Heart left ventricle (tissue), 16 donors: Measurements from ENCODE around the gene PDE1A. TPM values are rescaled to one million over a fixed set of nuclear protein-coding genes. Genes with fewer than 3 reads are reported as not detected.
A peak's percentile ranks its signal among the peaks of the same experiment; 100 is the strongest.

ENCODE experiments used
- ATAC-seq, 4 donors: fragments of 200-7000 bp; cut with Tn5 transposase; one replicate each; pipeline ENCODE4 v1.9.1; 2020 to 2022; ENCODE audit warnings: moderate library complexity in 4 of 4, mild to moderate bottlenecking in 3 of 4, moderate number of reproducible peaks in 1 of 4
- DNase-seq, 5 donors: peaks; one replicate each; pipeline ENCODE4 v3.0.0-alpha.2; 2020
- H3K27ac ChIP-seq, 12 donors: fragments of 200-600 bp; sonication (generic) in 4 of 12; one replicate each; pipeline versions ENCODE4 v1.5.0 to v1.8.0; 2016 to 2022; ENCODE audit warnings: mild to moderate bottlenecking in 2 of 12
- H3K27me3 ChIP-seq, 9 donors: fragments of 200-600 bp; sonication (generic) in 2 of 9; one replicate each; pipeline versions ENCODE4 v1.5.1 to v1.8.0; 2016 to 2022; ENCODE audit warnings: mild to moderate bottlenecking in 3 of 9
- H3K36me3 ChIP-seq, 9 donors: fragments of 200-600 bp; sonication (generic) in 2 of 9; one replicate each; pipeline versions ENCODE4 v1.5.0 to v1.8.0; 2018 to 2022; ENCODE audit warnings: mild to moderate bottlenecking in 2 of 9
- H3K4me1 ChIP-seq, 12 donors: fragments of 200-600 bp; sonication (generic) in 4 of 12; one replicate each; pipeline versions ENCODE4 v1.5.0 to v1.8.0; 2016 to 2022; ENCODE audit warnings: mild to moderate bottlenecking in 3 of 12
- H3K4me3 ChIP-seq, 12 donors: fragments of 200-600 bp; sonication (generic) in 4 of 12; one replicate each; pipeline versions ENCODE4 v1.5.0 to v1.8.0; 2017 to 2022; ENCODE audit warnings: mild to moderate bottlenecking in 9 of 12, moderate library complexity in 4 of 12
- H3K9me3 ChIP-seq, 12 donors: fragments of 200-600 bp; sonication (generic) in 4 of 12; one replicate each; pipeline versions ENCODE4 v1.5.0 to v1.8.0; 2016 to 2022; ENCODE audit warnings: mild to moderate bottlenecking in 1 of 12
- POLR2A ChIP-seq, 2 donors: fragments of 450-650 bp; IDR thresholded peaks; one replicate each; pipeline ENCODE4 v1.6.1; 2017; ENCODE audit warnings: antibody characterized with exemption in 2 of 2, mild to moderate bottlenecking in 2 of 2, moderate library complexity in 2 of 2
- WGBS, 4 donors: extraction: QIAGEN DNeasy Blood & Tissue Kit in 2 of 4; methylation state at CpG; one replicate each; pipeline versions ENCODE4 v1.1.5 to v1.1.7; 2013 to 2018; 5-methylcytosine and 5-hydroxymethylcytosine counted together
- intact Hi-C, 10 donors: fragments of 100-400 bp; cut with DNase I; formaldehyde crosslinking; loops; one replicate each; pipeline versions ENCODE4 v1.11.1 to v1.14.2; 2022
- polyA plus RNA-seq, 2 donors: library from polyadenylated mRNA; stranded (reverse); fragments of 200-250 nt; gene quantifications; one replicate each; pipeline ENCODE4 v1.2.3, GENCODE V29; 2013
- total RNA-seq, 9 donors: library from RNA; depleted of rRNA in 2 of 9; stranded (reverse); fragments of >200 nt in 2 of 9; fragmentation: NEBNext Ultra II Directional in 3 of 9; extraction: Animal tissue kit (Norgen Biotek cat#: 25700) in 3 of 9; gene quantifications; one replicate each; pipeline versions ENCODE4 v1.1.0 to v1.2.4, GENCODE V29; 2016 to 2023
- TF ChIP-seq, protein P1 (sequence below), 12 donors: fragments of 200-600 bp; sonication (generic) in 4 of 12; IDR thresholded peaks; one replicate each; pipeline versions ENCODE4 v1.5.0 to v1.8.0; 2018 to 2022; ENCODE audit warnings: antibody characterized with exemption in 12 of 12, mild to moderate bottlenecking in 5 of 12
- donor health status: ischemic (EF 13 %, LVEDD 7.1; RV severe dilation, severe dysfunction).
- donor health status: healthy with polysubstance abuse.
- donor health status: DM: no; HTN: yes; CAD: no.
- donor health status: DM: no; HTN: no; CAD: no.
- donor health status: ischemic (EF 25% LVEDD 6.9; RV normal size, moderate dysfunction).
- donor health status: ischemic (EF 25% LVEDD 5.7; RV mildly dilated, moderate dysfunction).
- donor health status: healthy.
- donor health status: DM: yes; HTN: yes; CAD: no.
- donor health status: ischemic (EF 35%, LVEDD 5.7; RV mildly dilated, moderate dysfunction).
- donor health status: nonischemic (EF 11% LVEDD 7.7; RV severe dilation, severe dysfunction).
- donor health status: DM: yes; HTN: yes; CAD: no.
- donor health status: PGD.
- donor health status: ischemic (EF 29% LVEDD 5.4; RV normal size, mild dysfunction).
- donor health status: nonischemic (EF 23%, LVEDD 6.1; RV moderate dilation, normal function).

PDE1A gene
- total and polyA plus RNA-seq, 11 donors: 2.5 to 25.5 (median 5.5) TPM

DNA sequence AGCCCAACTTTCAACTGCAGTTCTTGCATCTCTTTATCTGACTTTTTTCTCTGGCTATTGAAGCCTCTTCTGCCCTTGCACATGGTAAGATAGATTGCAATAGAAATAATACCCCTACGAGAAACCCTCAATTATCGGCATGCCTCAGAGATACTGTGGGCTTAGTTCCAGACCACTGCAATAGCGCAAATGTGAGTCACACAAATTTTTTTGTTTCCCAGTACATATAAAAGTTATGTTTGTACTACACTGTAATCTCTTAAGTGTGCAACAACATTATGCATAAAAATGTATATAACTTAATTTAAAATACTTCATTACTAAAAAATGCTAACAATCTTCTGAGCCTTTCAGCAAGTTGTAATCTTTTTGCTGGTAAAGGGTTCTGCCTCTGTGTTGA is 124.7 kb downstream of the PDE1A start:
- Histone ChIP-seq H3K27ac (no peak overlapping the region), H3K9me3 (no peaks in the 10 kb centered on the region), H3K36me3 (no peaks in the 10 kb centered on the region), H3K27me3 (no peaks in the 10 kb centered on the region), H3K4me3 (no peak overlapping the region), H3K4me1 (peaks cover 0 to 13% (median 0%) of the 10 kb centered on the region in 12 donors)
- no peak for ATAC-seq
- intact Hi-C loops: loop anchor here in 2 of 10 donors (10.0 kb wide), 1 partner anchor 343 kb away; no protein-coding TSS in a partner anchor
- DNase-seq: no peak
- 63 to 74% (median 68%) methylated on average over 3 of the region's 3 CpGs for WGBS, 4 donors
- TF ChIP-seq, protein P1, sequence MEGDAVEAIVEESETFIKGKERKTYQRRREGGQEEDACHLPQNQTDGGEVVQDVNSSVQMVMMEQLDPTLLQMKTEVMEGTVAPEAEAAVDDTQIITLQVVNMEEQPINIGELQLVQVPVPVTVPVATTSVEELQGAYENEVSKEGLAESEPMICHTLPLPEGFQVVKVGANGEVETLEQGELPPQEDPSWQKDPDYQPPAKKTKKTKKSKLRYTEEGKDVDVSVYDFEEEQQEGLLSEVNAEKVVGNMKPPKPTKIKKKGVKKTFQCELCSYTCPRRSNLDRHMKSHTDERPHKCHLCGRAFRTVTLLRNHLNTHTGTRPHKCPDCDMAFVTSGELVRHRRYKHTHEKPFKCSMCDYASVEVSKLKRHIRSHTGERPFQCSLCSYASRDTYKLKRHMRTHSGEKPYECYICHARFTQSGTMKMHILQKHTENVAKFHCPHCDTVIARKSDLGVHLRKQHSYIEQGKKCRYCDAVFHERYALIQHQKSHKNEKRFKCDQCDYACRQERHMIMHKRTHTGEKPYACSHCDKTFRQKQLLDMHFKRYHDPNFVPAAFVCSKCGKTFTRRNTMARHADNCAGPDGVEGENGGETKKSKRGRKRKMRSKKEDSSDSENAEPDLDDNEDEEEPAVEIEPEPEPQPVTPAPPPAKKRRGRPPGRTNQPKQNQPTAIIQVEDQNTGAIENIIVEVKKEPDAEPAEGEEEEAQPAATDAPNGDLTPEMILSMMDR (IDR thresholded peaks at IDR 0.05): no peak
- no peak for TF ChIP-seq POLR2A (IDR thresholded peaks at IDR 0.05)

DNA sequence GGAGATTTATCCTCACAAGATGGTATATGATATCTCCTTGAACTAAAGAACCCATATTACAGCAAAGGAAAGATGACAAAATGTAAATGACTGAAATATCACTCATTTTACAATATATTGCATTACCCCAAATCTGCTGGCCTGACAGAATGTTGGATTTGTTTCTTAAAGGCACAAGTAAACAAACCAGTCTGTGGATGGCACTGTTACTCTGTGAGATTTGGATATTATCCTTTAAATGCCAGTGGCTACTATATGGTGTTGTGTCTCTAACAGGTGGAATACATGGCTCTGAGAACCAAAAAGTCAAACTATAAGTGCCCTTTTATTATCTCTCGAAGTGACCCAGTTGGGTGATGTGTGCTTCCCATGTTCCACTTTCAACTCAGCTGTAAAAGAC is 125.7 kb downstream of the PDE1A start:
- TF ChIP-seq POLR2A (IDR thresholded peaks at IDR 0.05): no peak
- TF ChIP-seq, protein P1 (IDR thresholded peaks at IDR 0.05): peak in 2 of 12 donors; percentile 9 to 20
- Histone ChIP-seq H3K4me1 (peaks cover 0 to 18% (median 0%) of the 10 kb centered on the region in 12 donors), H3K4me3 (no peak overlapping the region), H3K9me3 (no peaks in the 10 kb centered on the region), H3K27ac (no peak overlapping the region), H3K27me3 (no peaks in the 10 kb centered on the region), H3K36me3 (no peaks in the 10 kb centered on the region)
- intact Hi-C loops: loop anchor here in 2 of 10 donors (10.0 kb wide), 1 partner anchor 344 kb away; no protein-coding TSS in a partner anchor
- 63 to 85% (median 74%) methylated on average over 1 of the region's 1 CpG for WGBS, 4 donors
- ATAC-seq (peak in 1 of 4 donors; percentile 49), DNase-seq (no peak)

DNA sequence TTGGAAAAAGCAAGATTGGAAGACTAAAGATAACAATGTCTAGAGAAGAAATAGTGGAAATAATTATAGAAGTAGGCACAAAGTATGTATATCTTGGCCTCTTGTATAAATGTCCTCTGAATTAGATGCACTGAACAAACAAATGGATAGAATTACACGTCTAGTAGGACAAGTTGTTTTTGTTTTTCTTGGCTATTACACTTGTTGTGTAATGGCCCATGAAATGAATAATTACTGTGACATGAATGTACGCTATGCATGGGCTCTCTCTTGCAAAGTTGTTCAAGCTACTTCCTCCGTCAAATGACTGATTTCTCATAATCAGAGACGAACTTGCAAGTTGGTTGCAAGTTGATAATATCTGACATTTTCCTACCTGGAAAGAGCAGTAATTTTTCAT is 126.2 kb downstream of the PDE1A start:
- Histone ChIP-seq H3K27me3 (no peaks in the 10 kb centered on the region), H3K4me1 (peaks cover 0 to 18% (median 0%) of the 10 kb centered on the region in 12 donors), H3K9me3 (no peaks in the 10 kb centered on the region), H3K36me3 (no peaks in the 10 kb centered on the region), H3K4me3 (no peak overlapping the region), H3K27ac (no peak overlapping the region)
- intact Hi-C loops: loop anchor here in 2 of 10 donors (10.0 kb wide), 1 partner anchor 344 kb away; no protein-coding TSS in a partner anchor
- ATAC-seq (no peak), DNase-seq (no peak)
- TF ChIP-seq, protein P1 (IDR thresholded peaks at IDR 0.05): no peak
- no peak for TF ChIP-seq POLR2A (IDR thresholded peaks at IDR 0.05)
- WGBS, 4 donors: 75 to 82% (median 79%) methylated on average over 4 of the region's 4 CpGs

DNA sequence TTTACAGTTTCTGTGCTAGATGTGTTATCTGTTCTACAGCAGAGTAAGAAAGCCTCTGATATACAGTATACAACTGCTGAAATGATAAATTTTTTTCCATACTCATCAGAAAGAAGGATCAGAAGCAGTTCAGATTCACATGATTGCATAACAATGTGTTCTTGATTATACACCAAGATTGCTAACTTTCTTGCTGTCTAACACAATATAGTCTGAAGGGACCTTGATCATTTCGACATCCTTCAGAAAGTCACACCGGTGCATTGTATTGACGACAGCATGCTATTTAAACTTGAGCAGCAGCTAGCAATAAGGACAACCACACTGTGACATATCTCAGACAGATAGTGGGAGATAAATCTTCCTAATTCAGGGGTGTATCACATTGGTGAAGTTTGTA is 127.2 kb downstream of the PDE1A start:
- H3K27me3 ChIP-seq: no peaks in the 10 kb centered on the region
- no peak for DNase-seq
- WGBS, 4 donors: 91 to 97% (median 95%) methylated on average over 3 of the region's 3 CpGs
- no peak overlapping the region for H3K4me3 ChIP-seq
- no peak overlapping the region for H3K27ac ChIP-seq
- ATAC-seq: no peak
- TF ChIP-seq POLR2A (IDR thresholded peaks at IDR 0.05): no peak
- TF ChIP-seq, protein P1 (IDR thresholded peaks at IDR 0.05): no peak
- H3K4me1 ChIP-seq: peaks cover 0 to 16% (median 0%) of the 10 kb centered on the region in 12 donors
- intact Hi-C loops: loop anchor here in 3 of 10 donors (10.0 kb wide), 1 partner anchor 345 kb away; no protein-coding TSS in a partner anchor
- no peaks in the 10 kb centered on the region for H3K9me3 ChIP-seq
- no peaks in the 10 kb centered on the region for H3K36me3 ChIP-seq
